ENCODE results near the gene HCN3. TPM values are rescaled to one million over a fixed set of nuclear protein-coding genes. Genes with fewer than 3 reads are reported as not detected.
A peak's percentile ranks its signal among the peaks of the same experiment; 100 is the strongest.

The HCN3 gene
- total and polyA plus RNA-seq, 2 donors from 2014 or later, result 3.3 to 4.5 TPM

GRCh38 chr1:155236451-155236850, 40.8 kb upstream of the HCN3 start:
- H3K4me3 ChIP-seq (ENCODE audit: low read length in 3 of 3), result no peak overlapping the region
- FAIRE-seq (no peak), DNase-seq (no peak)
- H3K9me3 ChIP-seq (ENCODE audit: control insufficient read depth in 2 of 3, insufficient read depth in 1 of 3, low read length in 3 of 3), result no peaks in the 10 kb centered on the region
- TF ChIP-seq CTCF (IDR thresholded peaks at IDR 0.05; ENCODE audit: borderline replicate concordance, extremely low read depth, insufficient read depth), result no peak
- H3K27ac ChIP-seq (ENCODE audit: low read depth in 2 of 2, low read length in 2 of 2), result no peak overlapping the region
- H3K9ac ChIP-seq (ENCODE audit: low read length in 3 of 3), result no peak overlapping the region
- H3K27me3 ChIP-seq (ENCODE audit: control insufficient read depth, insufficient read depth, low read length), result no peaks in the 10 kb centered on the region
- intact Hi-C loops (cut with DNase I), result no loop called here
- H3K4me1 ChIP-seq (ENCODE audit: control insufficient read depth in 2 of 3, insufficient read depth in 2 of 3, low read depth in 1 of 3, low read length in 3 of 3), result peaks cover 0 to 2% (median 0%) of the 10 kb centered on the region in 3 donors
- H3K36me3 ChIP-seq (ENCODE audit: control insufficient read depth in 2 of 3, insufficient read depth in 3 of 3, low read length in 3 of 3), result peaks cover 0 to 13% (median 5%) of the 10 kb centered on the region in 3 donors

GRCh38 chr1:155241069-155241679, 36.1 kb upstream of the HCN3 start:
- no peak for FAIRE-seq

GRCh38 chr1:155241841-155242264, 35.4 kb upstream of the HCN3 start:
- Histone ChIP-seq H3K9ac (ENCODE audit: low read length in 3 of 3) (no peak overlapping the region), H3K36me3 (ENCODE audit: control insufficient read depth in 2 of 3, insufficient read depth in 3 of 3, low read length in 3 of 3) (peaks cover 0 to 5% (median 0%) of the 10 kb centered on the region in 3 donors), H3K4me3 (ENCODE audit: low read length in 3 of 3) (no peak overlapping the region), H3K27me3 (ENCODE audit: control insufficient read depth, insufficient read depth, low read length) (no peaks in the 10 kb centered on the region), H3K9me3 (ENCODE audit: control insufficient read depth in 2 of 3, insufficient read depth in 1 of 3, low read length in 3 of 3) (no peaks in the 10 kb centered on the region), H3K27ac (ENCODE audit: low read depth in 2 of 2, low read length in 2 of 2) (no peak overlapping the region), H3K4me1 (ENCODE audit: control insufficient read depth in 2 of 3, insufficient read depth in 2 of 3, low read depth in 1 of 3, low read length in 3 of 3) (peaks cover 0 to 11% (median 9%) of the 10 kb centered on the region in 3 donors)
- DNase-seq (no peak), FAIRE-seq (no peak)
- TF ChIP-seq CTCF (IDR thresholded peaks at IDR 0.05; ENCODE audit: borderline replicate concordance, extremely low read depth, insufficient read depth), result no peak
- intact Hi-C loops (cut with DNase I), result no loop called here

More at GRCh38 chr1:155241069-155241679, 36.1 kb upstream of the HCN3 start:
- intact Hi-C loops (cut with DNase I), result no loop called here
- DNase-seq, result peak in 4 of 5 donors; percentile 78 to 93 (median 85)
- peaks cover 0 to 11% (median 9%) of the 10 kb centered on the region in 3 donors for H3K4me1 ChIP-seq (ENCODE audit: control insufficient read depth in 2 of 3, insufficient read depth in 2 of 3, low read depth in 1 of 3, low read length in 3 of 3)
- H3K9me3 ChIP-seq (ENCODE audit: control insufficient read depth in 2 of 3, insufficient read depth in 1 of 3, low read length in 3 of 3), result no peaks in the 10 kb centered on the region
- H3K4me3 ChIP-seq (ENCODE audit: low read length in 3 of 3), result peak overlapping the region; percentile 50 to 84 (median 68)
- peaks cover 0 to 7% (median 0%) of the 10 kb centered on the region in 3 donors for H3K36me3 ChIP-seq (ENCODE audit: control insufficient read depth in 2 of 3, insufficient read depth in 3 of 3, low read length in 3 of 3)
- no peak for TF ChIP-seq CTCF (IDR thresholded peaks at IDR 0.05; ENCODE audit: borderline replicate concordance, extremely low read depth, insufficient read depth)
- H3K9ac ChIP-seq (ENCODE audit: low read length in 3 of 3), result peak overlapping the region in 2 of 3 donors; percentile 32 to 53
- no peak overlapping the region for H3K27ac ChIP-seq (ENCODE audit: low read depth in 2 of 2, low read length in 2 of 2)
- H3K27me3 ChIP-seq (ENCODE audit: control insufficient read depth, insufficient read depth, low read length), result no peaks in the 10 kb centered on the region
